Measurements from ENCODE around the gene KCNQ1OT1.

Gene KCNQ1OT1

GRCh38 chr11:2730272-2731129 is 30.7 kb upstream of the KCNQ1OT1 start:
- no peak for DNase-seq (ENCODE audit: low spot score)
- no peak overlapping the region for H3K4me3 ChIP-seq
- TF ChIP-seq CTCF (IDR thresholded peaks at IDR 0.05), result no peak
- no peak overlapping the region for H3K27ac ChIP-seq

- Histone ChIP-seq H3K4me3 (no peak overlapping the region), H3K27ac (no peak overlapping the region)
- DNase-seq (ENCODE audit: low spot score), result no peak
- no peak for TF ChIP-seq CTCF (IDR thresholded peaks at IDR 0.05)
Observed at GRCh38 chr11:2729841-2730240, 30.0 kb upstream of the KCNQ1OT1 start.

GRCh38 chr11:2728663-2729332 is 29.0 kb upstream of the KCNQ1OT1 start:
- TF ChIP-seq CTCF (IDR thresholded peaks at IDR 0.05), result no peak
- no peak overlapping the region for H3K4me3 ChIP-seq
- no peak for DNase-seq (ENCODE audit: low spot score)
- H3K27ac ChIP-seq, result no peak overlapping the region

- Histone ChIP-seq H3K4me3 (no peak overlapping the region), H3K27ac (no peak overlapping the region)
- TF ChIP-seq CTCF (IDR thresholded peaks at IDR 0.05), result no peak
- DNase-seq (ENCODE audit: low spot score), result no peak
Observed at GRCh38 chr11:2728128-2728662, 28.4 kb upstream of the KCNQ1OT1 start.

- Histone ChIP-seq H3K27ac (no peak overlapping the region), H3K4me3 (no peak overlapping the region)
- no peak for DNase-seq (ENCODE audit: low spot score)
- no peak for TF ChIP-seq CTCF (IDR thresholded peaks at IDR 0.05)
Observed at GRCh38 chr11:2726964-2727363, 27.2 kb upstream of the KCNQ1OT1 start.

- no peak for DNase-seq (ENCODE audit: low spot score)
- no peak overlapping the region for H3K4me3 ChIP-seq
- H3K27ac ChIP-seq, result no peak overlapping the region
- TF ChIP-seq CTCF (IDR thresholded peaks at IDR 0.05), result no peak
Observed at GRCh38 chr11:2725368-2726300, 25.8 kb upstream of the KCNQ1OT1 start.

Measured in coronary artery (tissue), 2 donors.